NCI-H82 treated with DMSO at 0.1 percent for 48 hours (cell line): ENCODE results near the gene OXT.

ENCODE experiments used
- DNase-seq: peaks from one replicate; lab custom pipeline; 2025; ENCODE audit not compliant: unreplicated experiment; lab: John Stamatoyannopoulos, UW

Gene OXT

GRCh38 chr20:3071610-3072529 is at the start of gene OXT:
TSS of gene OXT (plus strand) at chr20:3071620. CDS start at chr20:3071656, 36 bp downstream.
- no peak for DNase-seq

GRCh38 chr20:3021777-3022176 is 49.6 kb upstream of the OXT start:
- DNase-seq = no peak

GRCh38 chr20:3022559-3023490 is 48.6 kb upstream of the OXT start:
- DNase-seq = peak; percentile 43

GRCh38 chr20:3027987-3028386 is 43.4 kb upstream of the OXT start:
- DNase-seq = no peak

- DNase-seq = no peak
These were observed 39.8 kb upstream of the OXT start for GRCh38 chr20:3031524-3032147.

GRCh38 chr20:3032624-3033023 is 38.8 kb upstream of the OXT start:
- DNase-seq = no peak

- DNase-seq = no peak
These were observed 33.8 kb upstream of the OXT start for GRCh38 chr20:3037654-3038053.

- no peak for DNase-seq
These were observed 33.0 kb upstream of the OXT start for GRCh38 chr20:3038454-3038853.

GRCh38 chr20:3039426-3039825 is 32.0 kb upstream of the OXT start:
- DNase-seq = no peak

GRCh38 chr20:3040086-3040485 is 31.3 kb upstream of the OXT start:
- no peak for DNase-seq

- no peak for DNase-seq
These were observed 29.5 kb upstream of the OXT start for GRCh38 chr20:3041854-3042409.

- no peak for DNase-seq
These were observed 28.8 kb upstream of the OXT start for GRCh38 chr20:3042625-3043024.

- no peak for DNase-seq
These were observed 28.1 kb upstream of the OXT start, which contains the start of gene GNRH2 for GRCh38 chr20:3043322-3043721. TSS of gene GNRH2 (plus strand) at chr20:3043622. CDS start at chr20:3044415, 793 bp downstream.

- DNase-seq = no peak
These were observed 27.0 kb upstream of the OXT start for GRCh38 chr20:3044336-3044965.

- peak; percentile 79 for DNase-seq
These were observed 26.2 kb upstream of the OXT start for GRCh38 chr20:3045042-3045815.

- peak; percentile 79 for DNase-seq
These were observed 25.4 kb upstream of the OXT start, which contains the start of gene MRPS26 for GRCh38 chr20:3045816-3046676. TSS of gene MRPS26 (plus strand) at chr20:3046052. CDS start at chr20:3046069, 17 bp downstream.

- DNase-seq = no peak
These were observed 24.6 kb upstream of the OXT start for GRCh38 chr20:3046677-3047462.
